ENCODE measurements around the gene RNGTT. TPM values are rescaled to one million over a fixed set of nuclear protein-coding genes. Genes with fewer than 3 reads are reported as not detected.

The RNGTT gene
- total RNA-seq, 4 donors from 2014 or later, result 13.9 to 20.5 (median 18.4) TPM

GRCh38 chr6:88651400-88651799, 312.0 kb downstream of the RNGTT start:
- no peaks in the 10 kb centered on the region for H3K4me1 ChIP-seq
- no peaks in the 10 kb centered on the region for H3K27me3 ChIP-seq
- no peak overlapping the region for H3K4me3 ChIP-seq
- DNase-seq (ENCODE audit: low spot score in 2 of 2), result no peak
- no peak overlapping the region for H3K27ac ChIP-seq
- H3K9me3 ChIP-seq, result no peaks in the 10 kb centered on the region
- TF ChIP-seq POLR2A (IDR thresholded peaks at IDR 0.05) (no peak), CTCF (IDR thresholded peaks at IDR 0.05) (no peak), EP300 (IDR thresholded peaks at IDR 0.05) (no peak)
- H3K36me3 ChIP-seq, result no peaks in the 10 kb centered on the region

GRCh38 chr6:88650979-88651378, 312.4 kb downstream of the RNGTT start:
- Histone ChIP-seq H3K4me1 (no peaks in the 10 kb centered on the region), H3K27ac (no peak overlapping the region), H3K36me3 (no peaks in the 10 kb centered on the region), H3K4me3 (no peak overlapping the region), H3K27me3 (no peaks in the 10 kb centered on the region), H3K9me3 (peaks cover 0 to 2% (median 0%) of the 10 kb centered on the region in 4 donors)
- 70 to 74% methylated on average over 1 of the region's 1 CpG for WGBS, 2 donors
- no peak for TF ChIP-seq EP300 (IDR thresholded peaks at IDR 0.05)
- TF ChIP-seq POLR2A (IDR thresholded peaks at IDR 0.05), result no peak
- TF ChIP-seq CTCF (IDR thresholded peaks at IDR 0.05), result no peak
- no peak for DNase-seq (ENCODE audit: low spot score in 2 of 2)

GRCh38 chr6:88650029-88650619, 313.3 kb downstream of the RNGTT start:
- Histone ChIP-seq H3K4me3 (no peak overlapping the region), H3K9me3 (peaks cover 0 to 6% (median 0%) of the 10 kb centered on the region in 4 donors), H3K27ac (no peak overlapping the region), H3K36me3 (no peaks in the 10 kb centered on the region), H3K4me1 (no peaks in the 10 kb centered on the region), H3K27me3 (no peaks in the 10 kb centered on the region)
- DNase-seq (ENCODE audit: low spot score in 2 of 2), result no peak
- no peak for TF ChIP-seq CTCF (IDR thresholded peaks at IDR 0.05)
- WGBS, 2 donors, result 66 to 75% methylated on average over 5 of the region's 5 CpGs

- Histone ChIP-seq H3K9me3 (peaks cover 0 to 6% (median 0%) of the 10 kb centered on the region in 4 donors), H3K27ac (no peak overlapping the region), H3K4me3 (no peak overlapping the region), H3K4me1 (no peaks in the 10 kb centered on the region), H3K27me3 (no peaks in the 10 kb centered on the region), H3K36me3 (no peaks in the 10 kb centered on the region)
- TF ChIP-seq POLR2A (IDR thresholded peaks at IDR 0.05) (no peak), EP300 (IDR thresholded peaks at IDR 0.05) (no peak), CTCF (IDR thresholded peaks at IDR 0.05) (no peak)
- no peak for DNase-seq (ENCODE audit: low spot score in 2 of 2)
- 72 to 83% methylated on average over 7 of the region's 7 CpGs for WGBS, 2 donors
Measured at GRCh38 chr6:88641178-88641903, 322.1 kb downstream of the RNGTT start.

GRCh38 chr6:88637761-88638545, 325.5 kb downstream of the RNGTT start:
- Histone ChIP-seq H3K27ac (no peak overlapping the region), H3K4me1 (no peaks in the 10 kb centered on the region), H3K9me3 (no peaks in the 10 kb centered on the region), H3K27me3 (no peaks in the 10 kb centered on the region), H3K4me3 (no peak overlapping the region), H3K36me3 (no peaks in the 10 kb centered on the region)
- TF ChIP-seq EP300 (IDR thresholded peaks at IDR 0.05), result no peak
- no peak for TF ChIP-seq POLR2A (IDR thresholded peaks at IDR 0.05)
- DNase-seq (ENCODE audit: low spot score in 2 of 2), result no peak
- 60% methylated on average over 2 of the region's 2 CpGs for WGBS, 2 donors
